VCaP (cell line): ENCODE results near the gene GTPBP3.
A peak's percentile ranks its signal among the peaks of the same experiment; 100 is the strongest.

ENCODE experiments used
- H3K27ac ChIP-seq: fragments of 450-650 bp; 2 replicates; pipeline ENCODE4 v1.5.1; 2017
- CTCF ChIP-seq: fragments of 450-650 bp; conservative IDR thresholded peaks from 2 replicates; pipeline ENCODE4 v1.5.1; 2017; ENCODE audit warnings: mild to moderate bottlenecking, moderate library complexity

The GTPBP3 gene

DNA sequence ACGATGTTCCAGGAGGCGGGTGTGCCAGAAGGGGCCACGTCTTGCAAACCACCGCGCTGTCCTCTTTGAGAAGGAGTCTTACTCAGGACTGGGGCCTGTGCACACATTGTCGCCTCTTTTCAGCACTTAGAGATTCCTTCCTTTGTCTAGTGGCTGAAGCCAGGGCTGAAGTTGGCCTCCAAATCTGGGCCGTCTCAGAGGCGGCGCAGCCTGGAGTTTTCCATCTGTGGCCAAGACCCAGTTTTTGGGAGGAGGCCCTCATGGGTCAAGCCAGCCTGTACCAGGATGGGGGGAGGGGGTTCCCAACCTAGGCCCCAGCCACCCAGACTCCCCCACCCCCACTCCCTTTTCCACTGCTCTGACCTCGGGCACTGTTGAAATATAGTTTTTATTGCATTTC is 14.5 kb upstream of the GTPBP3 start:
- H3K27ac ChIP-seq, result no peak overlapping the region
- no peak for TF ChIP-seq CTCF

DNA sequence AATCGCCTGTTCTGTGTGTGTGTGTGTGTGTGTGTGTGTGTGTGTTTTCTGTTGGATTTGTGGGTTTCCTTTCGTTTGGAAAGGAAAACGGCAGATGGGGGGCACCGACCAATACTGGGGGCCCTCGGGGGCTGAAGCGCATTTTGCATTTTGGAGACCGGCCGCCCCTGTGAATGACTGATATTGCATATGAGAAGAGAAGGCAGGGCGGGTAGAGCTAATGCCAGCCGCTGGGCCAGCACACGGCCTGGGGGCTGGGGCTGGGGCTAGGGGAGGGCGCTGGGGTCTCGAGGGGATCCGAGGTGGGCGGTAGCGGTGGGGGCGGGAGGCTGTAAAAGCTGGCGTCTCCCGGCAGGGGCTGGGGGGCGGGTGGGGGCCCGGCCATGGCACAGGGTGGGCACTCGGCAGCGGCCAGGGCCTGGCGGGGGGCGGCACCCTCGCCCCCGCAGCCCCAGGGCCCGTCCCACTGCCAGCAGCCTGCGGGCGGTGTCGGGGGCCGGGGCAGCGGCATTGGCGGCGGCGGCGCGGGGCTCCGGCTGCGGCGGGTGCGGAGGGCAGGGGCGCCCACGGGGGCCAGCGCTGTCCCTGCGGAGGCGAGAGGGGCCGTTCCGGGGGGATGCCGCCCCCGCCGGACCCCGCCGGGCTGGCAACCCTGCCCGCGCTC is 13.9 kb upstream of the GTPBP3 start:
- H3K27ac ChIP-seq, result no peak overlapping the region
- TF ChIP-seq CTCF, result no peak

GRCh38 chr19:17323964-17324332 is 13.4 kb upstream of the GTPBP3 start:
- no peak for TF ChIP-seq CTCF
- no peak overlapping the region for H3K27ac ChIP-seq

GRCh38 chr19:17324357-17325114 is 12.8 kb upstream of the GTPBP3 start:
- no peak for TF ChIP-seq CTCF

GRCh38 chr19:17325133-17325532 is 12.2 kb upstream of the GTPBP3 start:
- no peak overlapping the region; the same call in 1 of the 2 replicates for H3K27ac ChIP-seq

More at GRCh38 chr19:17324357-17325114, 12.8 kb upstream of the GTPBP3 start:
- no peak overlapping the region for H3K27ac ChIP-seq

GRCh38 chr19:17325881-17326594 is 11.3 kb upstream of the GTPBP3 start:
- H3K27ac ChIP-seq, result peak overlapping the region; percentile 93
- TF ChIP-seq CTCF, result no peak

More at GRCh38 chr19:17325133-17325532, 12.2 kb upstream of the GTPBP3 start:
- TF ChIP-seq CTCF, result no peak

- peak overlapping the region; percentile 93 for H3K27ac ChIP-seq
Observed at GRCh38 chr19:17326595-17326966, 10.8 kb upstream of the GTPBP3 start.

More at GRCh38 chr19:17326595-17326966, 10.8 kb upstream of the GTPBP3 start:
- TF ChIP-seq CTCF, result no peak
